Endothelial cell of umbilical vein (primary cell): ENCODE data around the gene ANGPTL1. TPM values are rescaled to one million over a fixed set of nuclear protein-coding genes. Genes with fewer than 3 reads are reported as not detected.

Experiments
- BruUV-seq: library from RNA; stranded (reverse); fragments of 400-500 nt; replicated peaks from 2 replicates; lab custom pipeline; 2021; lab: Mats Ljungman, UMichigan
- CTCF ChIA-PET: fragments of 300-600, 350-600 bp; sonication (Branson Sonifier 250); formaldehyde crosslinking; loops from one replicate; lab custom pipeline; 2021; ENCODE audit warnings: antibody characterized with exemption, inconsistent platforms; lab: Charles Lee
- POLR2A ChIA-PET: fragments of 300-600, 350-600 bp; sonication (Branson Sonifier 250); formaldehyde crosslinking; loops from one replicate; lab custom pipeline; 2021; ENCODE audit warnings: antibody characterized with exemption, inconsistent platforms; lab: Charles Lee
- DNase-seq: peaks from one replicate; pipeline ENCODE4 v3.0.0-alpha.2; 2011; ENCODE audit warnings: low read depth, low spot score
- FAIRE-seq: peaks from 2 replicates; lab custom pipeline; 2011; peaks lifted over from hg19 to GRCh38; lab: Jason Lieb, UNC
- H2AFZ ChIP-seq: 2 replicates; pipeline ENCODE4 v1.6.0; 2012; ENCODE audit warnings: low read depth, low read length, control low read depth, inconsistent platforms
- H3K27ac ChIP-seq: 2 replicates; pipeline ENCODE4 v1.5.1; 2011; ENCODE audit warnings: low read depth, mild to moderate bottlenecking, control low read depth, low read length, moderate library complexity; ENCODE audit not compliant: insufficient read depth
- H3K27me3 ChIP-seq, 2 experiments: 2 replicates each; pipeline versions ENCODE4 v1.6.0 to v1.6.1; 2011; ENCODE audit warnings: low read length in 2 of 2, mixed read lengths in 1 of 2; ENCODE audit not compliant: control insufficient read depth in 2 of 2, insufficient read depth in 2 of 2
- H3K36me3 ChIP-seq, 2 experiments: 2 replicates in 1 of 2; 3 replicates in 1 of 2; pipeline ENCODE4 v1.5.1; 2011; ENCODE audit warnings: low read length in 2 of 2, mild to moderate bottlenecking in 1 of 2, moderate library complexity in 1 of 2; ENCODE audit not compliant: control insufficient read depth in 2 of 2, insufficient read depth in 2 of 2; ENCODE audit errors: extremely low read depth in 1 of 2
- H3K4me1 ChIP-seq: 3 replicates; pipeline ENCODE4 v1.5.1; 2011; ENCODE audit warnings: mild to moderate bottlenecking, low read length; ENCODE audit not compliant: control insufficient read depth, insufficient read depth; ENCODE audit errors: extremely low read depth
- H3K4me2 ChIP-seq: 2 replicates; pipeline ENCODE4 v1.6.1; 2011; ENCODE audit warnings: low read length, control low read depth, mixed read lengths; ENCODE audit not compliant: insufficient read depth
- H3K4me3 ChIP-seq, 3 experiments: fragments of 200-600 bp in 1 of 3; sonication (generic), shearing (Covaris generic) in 1 of 3; replicated peaks in 1 of 3; 2 replicates each; pipeline ENCODE4 v1.5.1; 2011 to 2016; ENCODE audit warnings: control low read depth in 3 of 3, low read length in 3 of 3, mild to moderate bottlenecking in 2 of 3, inconsistent platforms in 1 of 3, low read depth in 1 of 3, moderate library complexity in 1 of 3; ENCODE audit not compliant: insufficient read depth in 1 of 3
- H3K79me2 ChIP-seq: 2 replicates; pipeline ENCODE4 v1.6.0; 2012; ENCODE audit warnings: low read length, inconsistent platforms; ENCODE audit not compliant: control insufficient read depth, insufficient read depth
- H3K9ac ChIP-seq: replicated peaks from 2 replicates; pipeline ENCODE3; 2011; ENCODE audit warnings: low read length, control low read depth; ENCODE audit not compliant: insufficient read depth; ENCODE audit errors: extremely low read depth
- H3K9me1 ChIP-seq: replicated peaks from 3 replicates; pipeline ENCODE4 v1.6.0; 2011; ENCODE audit warnings: mild to moderate bottlenecking, low read length; ENCODE audit not compliant: control insufficient read depth, insufficient read depth; ENCODE audit errors: extremely low read depth
- H3K9me3 ChIP-seq: replicated peaks from 2 replicates; pipeline ENCODE4 v1.5.1; 2012; ENCODE audit warnings: low read length, inconsistent platforms; ENCODE audit not compliant: control insufficient read depth, insufficient read depth
- H4K20me1 ChIP-seq: replicated peaks from 2 replicates; pipeline ENCODE3; 2011; ENCODE audit warnings: mild to moderate bottlenecking, low read length; ENCODE audit not compliant: control insufficient read depth, insufficient read depth; ENCODE audit errors: extremely low read depth
- FOS ChIP-seq: IDR thresholded peaks from 2 replicates; pipeline ENCODE4 v1.6.1; 2011; ENCODE audit warnings: mild to moderate bottlenecking, low read length, moderate library complexity, borderline replicate concordance; ENCODE audit not compliant: insufficient read depth
- GATA2 ChIP-seq: IDR thresholded peaks from 2 replicates; pipeline ENCODE4 v1.7.0; 2011; ENCODE audit warnings: low read depth, mild to moderate bottlenecking, moderate library complexity, mixed read lengths, low read length; ENCODE audit not compliant: insufficient read length, insufficient read depth
- JUN ChIP-seq: IDR thresholded peaks from 2 replicates; pipeline ENCODE4 v1.6.1; 2011; ENCODE audit warnings: borderline replicate concordance, low read depth; ENCODE audit not compliant: insufficient read length, insufficient read depth
- MYC ChIP-seq: IDR thresholded peaks from one replicate; pipeline ENCODE4 v1.6.1; 2011; ENCODE audit warnings: mild to moderate bottlenecking, low read depth, low read length
- POLR2AphosphoS5 ChIP-seq: IDR thresholded peaks from 2 replicates; pipeline ENCODE4 v1.6.1; 2012; ENCODE audit warnings: low read depth, mild to moderate bottlenecking, control low read depth, low read length, moderate library complexity; ENCODE audit not compliant: insufficient read depth
- dilution Hi-C: fragments of 300-500 bp; cut with MboI; formaldehyde crosslinking; loops from one replicate; pipeline ENCODE4 v1.15.0; 2019; ENCODE audit warnings: low sequenced_read_pairs; ENCODE audit not compliant: extremely low pct_ligation_motif_present
- intact Hi-C: fragments of 100-400 bp; cut with micrococcal nuclease; formaldehyde crosslinking; loops from one replicate; pipeline ENCODE4 v1.10.0; 2022
- polyA plus RNA-seq, 4 experiments: library from polyadenylated mRNA; depleted of rRNA in 3 of 4; stranded (reverse) in 3 of 4; unstranded in 1 of 4; fragments of >200 nt; gene quantifications; 2 replicates each; pipeline versions ENCODE4 v1.2.1 to v1.2.3, GENCODE V29; 2011 to 2012; ENCODE audit warnings: missing spikeins in 1 of 4
- total RNA-seq: library from RNA; stranded (reverse); gene quantifications from 2 replicates; pipeline ENCODE4 v1.2.3, GENCODE V29; 2021
- TF ChIP-seq, protein P1 (sequence below), 2 donors: IDR thresholded peaks; 1 replicate in 1 of 2; 2 replicates in 1 of 2; pipeline ENCODE4 v1.5.1; 2011; ENCODE audit warnings: low read length in 2 of 2, mild to moderate bottlenecking in 2 of 2, moderate library complexity in 2 of 2, control low read depth in 1 of 2, inconsistent platforms in 1 of 2, low read depth in 1 of 2; ENCODE audit not compliant: insufficient read depth in 1 of 2; ENCODE audit errors: extremely low read depth in 1 of 2
- TF ChIP-seq, protein P2 (sequence below): IDR thresholded peaks from 2 replicates; pipeline ENCODE4 v1.6.1; 2011; ENCODE audit not compliant: insufficient read depth, insufficient read length

Gene ANGPTL1
- total and polyA plus RNA-seq, 2 donors (not counting 3 experiments of a cell fraction or from before 2014, with no cell fraction given): 0.15 TPM; not detected in 1

DNA sequence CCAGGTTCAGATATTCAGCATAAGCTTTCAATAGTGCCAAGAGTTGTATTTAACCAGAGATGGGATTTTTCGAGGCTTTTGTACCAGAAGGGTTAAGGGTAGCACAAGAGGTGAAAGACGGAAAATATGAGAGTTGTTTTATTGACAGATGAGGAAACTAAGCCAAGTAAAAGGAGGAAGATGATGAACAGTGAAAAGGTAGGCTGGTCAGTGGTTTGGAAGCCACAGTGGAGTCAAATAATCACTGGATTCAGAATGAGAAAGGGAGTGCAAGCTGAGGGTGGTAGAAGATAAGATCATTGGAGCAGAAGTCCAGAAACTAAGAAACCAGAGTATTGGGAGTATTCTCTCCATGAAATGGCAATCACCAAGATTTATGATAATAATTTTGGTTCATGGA is 45.7 kb downstream of the ANGPTL1 start:
- Histone ChIP-seq H3K27me3 (no peaks in the 10 kb centered on the region), H3K36me3 (no peaks in the 10 kb centered on the region), H3K4me3 (no peak overlapping the region), H3K27ac (no peak overlapping the region), H3K79me2 (no peaks in the 10 kb centered on the region), H3K9me1 (no peaks in the 10 kb centered on the region), H4K20me1 (peaks cover 2% of the 10 kb centered on the region), H3K4me2 (no peak overlapping the region), H3K9ac (no peak overlapping the region), H2AFZ (no peak overlapping the region), H3K9me3 (no peaks in the 10 kb centered on the region), H3K4me1 (no peaks in the 10 kb centered on the region)
- dilution Hi-C loops (no loop called here), intact Hi-C loops (no loop called here)
- ChIA-PET CTCF (no interaction called here), POLR2A (no interaction called here)
- FAIRE-seq (no peak), DNase-seq (no peak)
- BruUV-seq: no TSS peak
- TF ChIP-seq POLR2AphosphoS5 (no peak), JUN (no peak), FOS (no peak), GATA2 (no peak), MYC (no peak)
- TF ChIP-seq, protein P1, sequence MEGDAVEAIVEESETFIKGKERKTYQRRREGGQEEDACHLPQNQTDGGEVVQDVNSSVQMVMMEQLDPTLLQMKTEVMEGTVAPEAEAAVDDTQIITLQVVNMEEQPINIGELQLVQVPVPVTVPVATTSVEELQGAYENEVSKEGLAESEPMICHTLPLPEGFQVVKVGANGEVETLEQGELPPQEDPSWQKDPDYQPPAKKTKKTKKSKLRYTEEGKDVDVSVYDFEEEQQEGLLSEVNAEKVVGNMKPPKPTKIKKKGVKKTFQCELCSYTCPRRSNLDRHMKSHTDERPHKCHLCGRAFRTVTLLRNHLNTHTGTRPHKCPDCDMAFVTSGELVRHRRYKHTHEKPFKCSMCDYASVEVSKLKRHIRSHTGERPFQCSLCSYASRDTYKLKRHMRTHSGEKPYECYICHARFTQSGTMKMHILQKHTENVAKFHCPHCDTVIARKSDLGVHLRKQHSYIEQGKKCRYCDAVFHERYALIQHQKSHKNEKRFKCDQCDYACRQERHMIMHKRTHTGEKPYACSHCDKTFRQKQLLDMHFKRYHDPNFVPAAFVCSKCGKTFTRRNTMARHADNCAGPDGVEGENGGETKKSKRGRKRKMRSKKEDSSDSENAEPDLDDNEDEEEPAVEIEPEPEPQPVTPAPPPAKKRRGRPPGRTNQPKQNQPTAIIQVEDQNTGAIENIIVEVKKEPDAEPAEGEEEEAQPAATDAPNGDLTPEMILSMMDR (IDR thresholded peaks at IDR 0.05; ENCODE audit: extremely low read depth in 1 of 2, insufficient read depth in 1 of 2, low read depth in 1 of 2, low read length in 2 of 2): no peak
- TF ChIP-seq, protein P2, sequence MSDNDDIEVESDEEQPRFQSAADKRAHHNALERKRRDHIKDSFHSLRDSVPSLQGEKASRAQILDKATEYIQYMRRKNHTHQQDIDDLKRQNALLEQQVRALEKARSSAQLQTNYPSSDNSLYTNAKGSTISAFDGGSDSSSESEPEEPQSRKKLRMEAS: no peak
